ENCODE measurements around the gene CROT.

GRCh38 chr7:87361320-87361719 is 15.9 kb downstream of the CROT start:
- no peak for TF ChIP-seq POLR2AphosphoS5 (IDR thresholded peaks at IDR 0.05; ENCODE audit: borderline replicate concordance, low read depth, low read length)
- no peak for TF ChIP-seq EZH2 (IDR thresholded peaks at IDR 0.05)
